ENCODE results near the gene SLC29A4.

DNA sequence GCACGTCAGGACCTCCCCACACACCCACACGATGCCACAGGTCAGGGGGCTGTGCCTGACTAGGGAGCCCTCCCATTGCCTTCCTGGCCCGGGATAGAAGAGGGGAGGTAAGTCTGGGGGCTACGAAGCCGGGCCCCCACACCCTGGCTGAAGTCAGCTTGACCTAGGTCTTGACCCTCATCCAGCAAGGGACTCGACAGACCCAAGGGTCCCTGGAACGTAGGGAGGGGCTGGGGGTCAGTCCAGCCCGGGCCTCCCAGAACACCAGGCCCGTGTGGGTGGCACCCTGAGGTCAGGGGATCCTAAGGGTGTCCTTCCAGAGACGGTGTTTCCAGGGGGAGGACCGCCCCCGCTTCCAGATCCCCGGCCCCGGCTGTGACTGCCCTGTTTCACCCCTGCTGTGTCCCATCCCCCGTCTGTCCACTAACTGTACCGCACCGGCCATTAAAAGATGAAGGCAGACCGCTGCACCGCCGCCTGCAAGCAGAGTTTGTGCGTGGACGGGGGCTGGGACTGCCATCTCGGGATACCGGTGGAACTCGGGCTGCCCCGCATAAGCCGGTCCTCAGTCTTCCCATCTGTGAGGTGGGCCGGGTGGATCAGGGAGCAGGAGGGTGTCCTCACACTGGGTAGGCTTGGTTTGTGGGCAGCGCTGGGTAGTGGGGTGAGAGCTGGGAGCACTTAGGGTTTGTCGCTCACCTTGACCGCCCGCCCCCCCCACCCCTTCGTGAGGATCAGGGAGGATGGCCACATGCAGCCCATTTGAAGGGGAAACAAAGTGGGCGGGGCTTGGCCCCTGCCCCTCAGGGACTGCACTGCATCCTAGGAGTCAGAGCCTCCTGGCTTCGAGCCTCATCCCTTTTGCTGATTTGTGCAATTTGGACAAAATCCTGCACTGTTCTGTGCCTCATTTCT, 21.1 kb downstream of the SLC29A4 start:
- TF ChIP-seq, protein P1, sequence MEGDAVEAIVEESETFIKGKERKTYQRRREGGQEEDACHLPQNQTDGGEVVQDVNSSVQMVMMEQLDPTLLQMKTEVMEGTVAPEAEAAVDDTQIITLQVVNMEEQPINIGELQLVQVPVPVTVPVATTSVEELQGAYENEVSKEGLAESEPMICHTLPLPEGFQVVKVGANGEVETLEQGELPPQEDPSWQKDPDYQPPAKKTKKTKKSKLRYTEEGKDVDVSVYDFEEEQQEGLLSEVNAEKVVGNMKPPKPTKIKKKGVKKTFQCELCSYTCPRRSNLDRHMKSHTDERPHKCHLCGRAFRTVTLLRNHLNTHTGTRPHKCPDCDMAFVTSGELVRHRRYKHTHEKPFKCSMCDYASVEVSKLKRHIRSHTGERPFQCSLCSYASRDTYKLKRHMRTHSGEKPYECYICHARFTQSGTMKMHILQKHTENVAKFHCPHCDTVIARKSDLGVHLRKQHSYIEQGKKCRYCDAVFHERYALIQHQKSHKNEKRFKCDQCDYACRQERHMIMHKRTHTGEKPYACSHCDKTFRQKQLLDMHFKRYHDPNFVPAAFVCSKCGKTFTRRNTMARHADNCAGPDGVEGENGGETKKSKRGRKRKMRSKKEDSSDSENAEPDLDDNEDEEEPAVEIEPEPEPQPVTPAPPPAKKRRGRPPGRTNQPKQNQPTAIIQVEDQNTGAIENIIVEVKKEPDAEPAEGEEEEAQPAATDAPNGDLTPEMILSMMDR (conservative IDR thresholded peaks at IDR 0.05; ENCODE audit: low read depth, low read length): no peak
- TF ChIP-seq EZH2 (IDR thresholded peaks at IDR 0.05; ENCODE audit: borderline replicate concordance, low read depth, low read length, poor library complexity, severe bottlenecking): no peak

All from A673 (cell line).